GM23248 (cell line): ENCODE data around the gene RNASE9. TPM values are rescaled to one million over a fixed set of nuclear protein-coding genes. Genes with fewer than 3 reads are reported as not detected.
"Not testable (repeated sequence)": the region's sequence is repeated elsewhere in the genome, so short reads cannot be mapped to it uniquely, and the experiment has no call there.

Experiments used
- DNase-seq: peaks from one replicate; pipeline ENCODE4 v3.0.0-alpha.2; 2015
- H2AFZ ChIP-seq: fragments of 200-600 bp; sonication (generic); 2 replicates; pipeline ENCODE4 v1.6.1; 2016; ENCODE audit warnings: antibody characterized with exemption
- H3F3A ChIP-seq: fragments of 200-600 bp; sonication (generic); 2 replicates; pipeline ENCODE4 v1.6.1; 2016; ENCODE audit warnings: mild to moderate bottlenecking, antibody characterized with exemption, mixed run types; ENCODE audit not compliant: insufficient read depth
- H3K27ac ChIP-seq: fragments of 200-600 bp; sonication (generic); 2 replicates; pipeline ENCODE4 v1.5.1; 2016; ENCODE audit warnings: mild to moderate bottlenecking
- H3K27me3 ChIP-seq: fragments of 200-600 bp; sonication (generic); replicated peaks from 2 replicates; pipeline ENCODE4 v1.6.1; 2016; ENCODE audit warnings: mild to moderate bottlenecking; ENCODE audit not compliant: insufficient read depth
- H3K36me3 ChIP-seq: fragments of 200-600 bp; sonication (generic); 2 replicates; pipeline ENCODE4 v1.6.1; 2016; ENCODE audit warnings: low read depth, mild to moderate bottlenecking
- H3K4me1 ChIP-seq: fragments of 200-600 bp; sonication (generic); 2 replicates; pipeline ENCODE4 v1.6.1; 2016; ENCODE audit warnings: mild to moderate bottlenecking; ENCODE audit not compliant: insufficient read depth
- H3K4me2 ChIP-seq: fragments of 200-600 bp; sonication (generic); one replicate; pipeline ENCODE4 v1.6.1; 2016; ENCODE audit warnings: mild to moderate bottlenecking; ENCODE audit not compliant: unreplicated experiment
- H3K4me3 ChIP-seq: fragments of 200-600 bp; sonication (generic); 2 replicates; pipeline ENCODE4 v1.5.1; 2016; ENCODE audit warnings: mild to moderate bottlenecking
- H3K79me2 ChIP-seq: fragments of 200-600 bp; sonication (generic); 2 replicates; pipeline ENCODE4 v1.6.1; 2016; ENCODE audit warnings: mild to moderate bottlenecking; ENCODE audit not compliant: insufficient read depth
- H3K9ac ChIP-seq: fragments of 200-600 bp; sonication (generic); 2 replicates; pipeline ENCODE4 v1.6.1; 2016; ENCODE audit warnings: mild to moderate bottlenecking
- H3K9me2 ChIP-seq: fragments of 200-600 bp; sonication (generic); 2 replicates; pipeline ENCODE4 v1.6.1; 2016; ENCODE audit warnings: mixed run types, mild to moderate bottlenecking, moderate library complexity; ENCODE audit not compliant: insufficient read depth
- H3K9me3 ChIP-seq: fragments of 200-600 bp; sonication (generic); one replicate; pipeline ENCODE4 v1.6.1; 2017; ENCODE audit warnings: low read depth
- H4K20me1 ChIP-seq: fragments of 200-600 bp; sonication (generic); 2 replicates; pipeline ENCODE4 v1.6.0; 2016; ENCODE audit not compliant: insufficient read depth
- EZH2 ChIP-seq: fragments of 200-600 bp; sonication (generic); IDR thresholded peaks from 2 replicates; pipeline ENCODE4 v1.6.1; 2018; ENCODE audit warnings: antibody characterized with exemption, mild to moderate bottlenecking; ENCODE audit not compliant: insufficient read depth, poor library complexity, severe bottlenecking
- EZH2phosphoT487 ChIP-seq: fragments of 200-600 bp; sonication (generic); IDR thresholded peaks from 2 replicates; pipeline ENCODE4 v1.6.1; 2018; ENCODE audit warnings: antibody characterized with exemption, moderate library complexity, mild to moderate bottlenecking, low read depth; ENCODE audit not compliant: insufficient read depth
- WGBS, 2 experiments: methylation state at CpG; one replicate each; pipeline ENCODE4 v1.1.6; 2015 to 2017; ENCODE audit warnings: low lambda C conversion rate in 2 of 2, low coverage in 1 of 2; ENCODE audit errors: missing lambda C conversion rate in 2 of 2; 5-methylcytosine and 5-hydroxymethylcytosine counted together
- in situ Hi-C: fragments of 300-500 bp; cut with MboI; formaldehyde crosslinking; loops from 2 replicates; pipeline ENCODE4 v1.15.0; 2020
- polyA plus RNA-seq: library from polyadenylated mRNA; unstranded; fragments of >200 nt; fragmentation: Nextera tagmentation; extraction: Ambion mirVana; gene quantifications from 2 replicates; pipeline ENCODE4 v1.2.1, GENCODE V29; 2016
- total RNA-seq: library from RNA; depleted of rRNA; stranded (reverse); fragments of >200 nt; shearing (Covaris generic); gene quantifications from 2 replicates; pipeline ENCODE4 v1.2.3, GENCODE V29; 2014; rRNA removed

Gene RNASE9
- total and polyA plus RNA-seq, 2 experiments from 2014 or later = not detected

GRCh38 chr14:20508367-20508766 is 52.5 kb downstream of the RNASE9 start:
- in situ Hi-C loops = no loop called here
- H3K79me2 ChIP-seq = no peaks in the 10 kb centered on the region
- no peak overlapping the region for H3K4me3 ChIP-seq
- no peaks in the 10 kb centered on the region; the same call in 1 of the 2 replicates for H3K27me3 ChIP-seq
- 70 to 75% methylated on average over 8 of the region's 8 CpGs for WGBS, 2 experiments
- no peak overlapping the region for H3K27ac ChIP-seq
- no peaks in the 10 kb centered on the region for H4K20me1 ChIP-seq
- H3F3A ChIP-seq = peaks cover 6% of the 10 kb centered on the region; the same call in 1 of the 2 replicates
- H3K9me2 ChIP-seq = no peaks in the 10 kb centered on the region
- no peak overlapping the region for H3K9ac ChIP-seq
- peaks cover 13% of the 10 kb centered on the region; the same call in 1 of the 2 replicates for H3K4me1 ChIP-seq
- no peak overlapping the region for H2AFZ ChIP-seq
- H3K9me3 ChIP-seq = no peaks in the 10 kb centered on the region
- H3K36me3 ChIP-seq = no peaks in the 10 kb centered on the region
- no peak overlapping the region for H3K4me2 ChIP-seq
- TF ChIP-seq EZH2phosphoT487 (no peak), EZH2 (no peak)
- DNase-seq = no peak

GRCh38 chr14:20507537-20507936 is 53.3 kb downstream of the RNASE9 start:
- H3K79me2 ChIP-seq, H3K4me3 ChIP-seq, H3K4me1 ChIP-seq, DNase-seq, H3K9ac ChIP-seq, H2AFZ ChIP-seq, H3K9me2 ChIP-seq, H4K20me1 ChIP-seq, H3K27me3 ChIP-seq, H3K9me3 ChIP-seq, H3K4me2 ChIP-seq, H3K27ac ChIP-seq, H3F3A ChIP-seq, in situ Hi-C loops, H3K36me3 ChIP-seq: not testable (repeated sequence)
- WGBS, 2 experiments = 55 to 67% methylated on average over 3 of the region's 3 CpGs

GRCh38 chr14:20506752-20507151 is 54.1 kb downstream of the RNASE9 start:
- H3K79me2 ChIP-seq, H3K9me3 ChIP-seq, H3K27ac ChIP-seq, H3K9me2 ChIP-seq, DNase-seq, H3K4me3 ChIP-seq, H3K36me3 ChIP-seq, H3K4me2 ChIP-seq, H3F3A ChIP-seq, H3K27me3 ChIP-seq, in situ Hi-C loops, H3K4me1 ChIP-seq, H4K20me1 ChIP-seq, H2AFZ ChIP-seq, H3K9ac ChIP-seq: not testable (repeated sequence)
- no CpG with 5 or more reads among the region's 30 CpGs for WGBS, 2 experiments

GRCh38 chr14:20506276-20506675 is 54.6 kb downstream of the RNASE9 start:
- H3K27me3 ChIP-seq, H3K9ac ChIP-seq, H4K20me1 ChIP-seq, H3K4me3 ChIP-seq, H3F3A ChIP-seq, H3K36me3 ChIP-seq, H3K27ac ChIP-seq, in situ Hi-C loops, H2AFZ ChIP-seq, H3K79me2 ChIP-seq, H3K9me2 ChIP-seq, DNase-seq, H3K4me1 ChIP-seq, H3K9me3 ChIP-seq, H3K4me2 ChIP-seq: not testable (repeated sequence)
- WGBS, 2 experiments = 100% methylated on average over 1 of the region's 30 CpGs; no CpG with 5 or more reads in 1 of the 2 experiments

Other genes starting within 250 kb of the RNASE9 start
- 52.0 and 55.8 TPM in 2 replicates for gene CCNB1IP1, start 227.8 kb downstream of the RNASE9 start, total RNA-seq
- gene CCNB1IP1, start 227.8 kb downstream of the RNASE9 start, polyA plus RNA-seq = 12.4 and 13.5 TPM in 2 replicates
- 5.8 and 10.1 TPM in 2 replicates for gene PARP2, start 217.4 kb downstream of the RNASE9 start, total RNA-seq
- 25.1 and 26.0 TPM in 2 replicates for gene PARP2, start 217.4 kb downstream of the RNASE9 start, polyA plus RNA-seq
- gene TEP1, start 147.5 kb downstream of the RNASE9 start, total RNA-seq = 12.9 and 18.0 TPM in 2 replicates
- gene TEP1, start 147.5 kb downstream of the RNASE9 start, polyA plus RNA-seq = 4.6 and 5.2 TPM in 2 replicates
- gene KLHL33, start 124.9 kb downstream of the RNASE9 start, total RNA-seq = not detected in 2 replicates
- 0.05 TPM in 1 of 2 replicates, not detected in the other for gene KLHL33, start 124.9 kb downstream of the RNASE9 start, polyA plus RNA-seq
- gene OSGEP, start 106.2 kb downstream of the RNASE9 start, total RNA-seq = 29.0 and 37.8 TPM in 2 replicates
- gene OSGEP, start 106.2 kb downstream of the RNASE9 start, polyA plus RNA-seq = 24.1 and 24.2 TPM in 2 replicates
- 60.6 and 89.8 TPM in 2 replicates for gene APEX1, start 105.8 kb downstream of the RNASE9 start, total RNA-seq
- gene APEX1, start 105.8 kb downstream of the RNASE9 start, polyA plus RNA-seq = 124 and 129 TPM in 2 replicates
- 18.6 and 244 TPM in 2 replicates for gene PIP4P1, start 99.6 kb downstream of the RNASE9 start, total RNA-seq
- gene PIP4P1, start 99.6 kb downstream of the RNASE9 start, polyA plus RNA-seq = 21.6 and 22.1 TPM in 2 replicates
- 23.6 and 39.6 TPM in 2 replicates for gene PNP, start 91.6 kb downstream of the RNASE9 start, total RNA-seq
- 20.8 and 24.6 TPM in 2 replicates for gene PNP, start 91.6 kb downstream of the RNASE9 start, polyA plus RNA-seq
- not detected in 2 replicates for gene RNASE10, start 55.5 kb downstream of the RNASE9 start, total RNA-seq
- gene RNASE10, start 55.5 kb downstream of the RNASE9 start, polyA plus RNA-seq = not detected in 2 replicates
- not detected in 2 replicates for gene RNASE11, start 27.0 kb upstream of the RNASE9 start, total RNA-seq
- gene RNASE11, start 27.0 kb upstream of the RNASE9 start, polyA plus RNA-seq = not detected in 2 replicates
- gene RNASE12, start 30.3 kb upstream of the RNASE9 start, total RNA-seq = not detected in 2 replicates
- gene RNASE12, start 30.3 kb upstream of the RNASE9 start, polyA plus RNA-seq = not detected in 2 replicates
- gene OR6S1, start 80.6 kb upstream of the RNASE9 start, total RNA-seq = not detected in 2 replicates
- not detected in 2 replicates for gene OR6S1, start 80.6 kb upstream of the RNASE9 start, polyA plus RNA-seq
- 21.6 and 35.9 TPM in 2 replicates for gene RNASE4, start 123.5 kb upstream of the RNASE9 start, total RNA-seq
- 24.4 and 37.9 TPM in 2 replicates for gene RNASE4, start 123.5 kb upstream of the RNASE9 start, polyA plus RNA-seq
- 3.6 and 3.8 TPM in 2 replicates for gene ANG, start 127.7 kb upstream of the RNASE9 start, total RNA-seq
- gene ANG, start 127.7 kb upstream of the RNASE9 start, polyA plus RNA-seq = 11.9 and 12.2 TPM in 2 replicates
- not detected in 2 replicates for gene EDDM3A, start 184.8 kb upstream of the RNASE9 start, total RNA-seq
- gene EDDM3A, start 184.8 kb upstream of the RNASE9 start, polyA plus RNA-seq = not detected in 2 replicates
- gene EDDM3B, start 207.4 kb upstream of the RNASE9 start, total RNA-seq = not detected in 2 replicates
- not detected in 2 replicates for gene EDDM3B, start 207.4 kb upstream of the RNASE9 start, polyA plus RNA-seq
- not detected in 2 replicates for gene RNASE6, start 220.2 kb upstream of the RNASE9 start, total RNA-seq
- not detected in 2 replicates for gene RNASE6, start 220.2 kb upstream of the RNASE9 start, polyA plus RNA-seq
- not detected in 2 replicates for gene RNASE1, start 241.8 kb upstream of the RNASE9 start, total RNA-seq
- not detected in 2 replicates for gene RNASE1, start 241.8 kb upstream of the RNASE9 start, polyA plus RNA-seq